BJ (cell line): ENCODE data around the gene FZD7. TPM values are rescaled to one million over a fixed set of nuclear protein-coding genes. Genes with fewer than 3 reads are reported as not detected.

Experiments used
- CTCF ChIA-PET: fragments of 350-600 bp; formaldehyde crosslinking; extraction: SDS; loops from one replicate; lab custom pipeline; 2021; ENCODE audit warnings: antibody characterized with exemption, inconsistent platforms; lab: Yijun Ruan, JAX
- POLR2A ChIA-PET: fragments of 300-600 bp; sonication (Branson Sonifier 250); formaldehyde crosslinking; extraction: SDS; loops from one replicate; lab custom pipeline; 2021; ENCODE audit warnings: antibody characterized with exemption; lab: Charles Lee
- DNase-seq: peaks from one replicate; pipeline ENCODE4 v3.0.0-alpha.2; 2011; ENCODE audit warnings: low read depth
- H3K27me3 ChIP-seq: 2 replicates; pipeline ENCODE4 v1.6.0; 2011; ENCODE audit warnings: low read length; ENCODE audit not compliant: control insufficient read depth, insufficient read depth
- H3K36me3 ChIP-seq: 2 replicates; pipeline ENCODE4 v1.5.1; 2011; ENCODE audit warnings: low read length; ENCODE audit not compliant: control insufficient read depth, insufficient read depth
- H3K4me3 ChIP-seq: 2 replicates; pipeline ENCODE4 v1.5.1; 2011; ENCODE audit warnings: low read depth, mild to moderate bottlenecking, control low read depth, low read length
- CTCF ChIP-seq: IDR thresholded peaks from 2 replicates; pipeline ENCODE4 v1.5.1; 2011; ENCODE audit warnings: low read depth, mild to moderate bottlenecking, control low read depth, inconsistent platforms, low read length, moderate library complexity; ENCODE audit not compliant: insufficient read depth
- polyA plus RNA-seq: library from polyadenylated mRNA; depleted of rRNA; stranded (reverse); fragments of >200 nt; gene quantifications from 2 replicates; pipeline ENCODE4 v1.2.3, GENCODE V29; 2011

FZD7 gene
- polyA plus RNA-seq, 1 experiment, result 42.6 TPM

GRCh38 chr2:201986463-201986735, 47.3 kb upstream of the FZD7 start:
- Histone ChIP-seq H3K27me3 (no peaks in the 10 kb centered on the region), H3K4me3 (no peak overlapping the region), H3K36me3 (no peaks in the 10 kb centered on the region)
- POLR2A ChIA-PET, result no interaction called here
- CTCF ChIA-PET, result no interaction called here
- TF ChIP-seq CTCF, result no peak
- no peak for DNase-seq

DNA sequence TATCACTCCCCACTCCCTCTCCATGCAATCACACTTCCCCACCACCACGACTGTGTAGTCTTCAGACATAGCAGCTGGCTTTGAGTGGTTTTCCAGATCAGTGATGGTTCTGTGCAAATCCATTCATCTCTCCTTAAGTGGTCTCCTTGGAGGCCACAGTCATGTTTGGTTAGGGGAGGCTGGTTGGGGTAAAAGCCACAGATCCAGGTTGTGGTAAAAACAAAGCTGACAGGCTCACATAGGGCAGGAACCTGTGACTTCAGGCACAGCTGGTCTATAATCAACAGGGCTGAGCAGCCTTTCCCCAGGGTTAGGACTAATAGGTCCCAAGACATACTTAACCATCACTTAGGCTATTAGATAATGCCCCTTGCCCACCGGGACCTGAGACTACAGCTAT, 46.2 kb upstream of the FZD7 start:
- no peaks in the 10 kb centered on the region for H3K36me3 ChIP-seq
- no peak for DNase-seq
- ChIA-PET POLR2A (no interaction called here), CTCF (no interaction called here)
- H3K4me3 ChIP-seq, result no peak overlapping the region
- H3K27me3 ChIP-seq, result no peaks in the 10 kb centered on the region
- TF ChIP-seq CTCF, result no peak

DNA sequence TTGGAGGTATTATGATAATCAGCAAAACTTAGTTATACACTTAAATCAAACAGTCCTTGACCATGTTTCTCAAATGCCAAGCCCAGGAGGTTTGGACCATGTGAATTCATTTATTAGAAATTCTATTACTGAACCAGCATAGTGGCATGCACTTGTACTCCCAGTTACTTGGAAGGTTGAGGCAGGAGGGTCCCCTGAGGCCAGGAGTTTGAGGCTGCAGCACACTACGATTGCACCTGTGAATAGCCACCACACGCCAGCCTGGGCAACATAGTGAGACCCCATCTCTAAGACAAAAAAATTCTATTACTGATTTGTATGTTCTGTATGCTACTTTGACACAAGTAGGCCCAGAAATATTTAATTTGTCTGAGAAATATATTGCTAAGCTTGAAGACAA, 43.6 kb upstream of the FZD7 start:
- no peaks in the 10 kb centered on the region for H3K27me3 ChIP-seq
- no peak overlapping the region for H3K4me3 ChIP-seq
- no peaks in the 10 kb centered on the region for H3K36me3 ChIP-seq
- TF ChIP-seq CTCF, result no peak
- CTCF ChIA-PET, result interaction anchor here (1.1 kb wide), 1 partner anchor 11 kb away, joined by 3 read pairs; no protein-coding TSS in a partner anchor
- POLR2A ChIA-PET, result no interaction called here
- DNase-seq, result no peak

- TF ChIP-seq CTCF, result no peak
- ChIA-PET CTCF (interaction anchor here (0.9 kb wide), 1 partner anchor 178 kb away, joined by 3 read pairs; no protein-coding TSS in a partner anchor), POLR2A (no interaction called here)
- DNase-seq, result no peak
- Histone ChIP-seq H3K36me3 (no peaks in the 10 kb centered on the region), H3K27me3 (no peaks in the 10 kb centered on the region), H3K4me3 (no peak overlapping the region)
Measured at GRCh38 chr2:201992960-201993359, 40.7 kb upstream of the FZD7 start.

DNA sequence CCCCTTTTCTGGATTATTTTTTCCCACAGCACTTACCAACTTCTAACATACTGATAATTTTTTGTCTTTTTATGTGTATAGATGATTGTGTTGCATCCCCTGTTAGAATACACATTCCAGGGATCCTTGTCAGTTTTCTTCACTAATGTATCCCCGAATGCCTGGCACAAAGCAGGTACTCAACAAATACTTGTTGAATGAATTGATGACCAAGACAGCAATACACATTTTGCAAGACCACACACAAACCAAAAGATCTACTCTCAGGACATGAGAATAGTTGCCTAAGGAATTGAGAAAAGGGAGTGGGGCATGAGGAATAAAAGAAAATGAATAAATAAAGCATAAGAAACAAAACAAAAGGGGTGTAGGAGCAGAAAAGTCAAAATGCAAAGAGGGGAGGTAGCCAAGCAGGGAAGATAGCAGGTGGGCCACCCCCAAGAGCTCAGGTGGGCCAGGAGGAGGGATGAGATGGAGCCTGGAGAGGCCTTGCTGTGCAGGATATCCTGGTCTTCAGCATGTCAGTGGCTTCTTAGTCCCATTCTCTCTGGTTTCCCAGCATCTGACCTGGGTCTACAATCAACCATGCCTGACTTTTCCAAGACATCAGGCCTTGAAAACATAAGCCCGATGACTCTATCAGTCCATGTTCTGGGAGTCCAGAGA, 38.5 kb upstream of the FZD7 start:
- Histone ChIP-seq H3K4me3 (no peak overlapping the region), H3K36me3 (no peaks in the 10 kb centered on the region), H3K27me3 (no peaks in the 10 kb centered on the region)
- no peak for TF ChIP-seq CTCF
- ChIA-PET POLR2A (no interaction called here), CTCF (no interaction called here)
- DNase-seq, result no peak
